ENCODE measurements around the gene TBC1D3. TPM values are rescaled to one million over a fixed set of nuclear protein-coding genes. Genes with fewer than 3 reads are reported as not detected.
"Not testable (repeated sequence)": the region's sequence is repeated elsewhere in the genome, so short reads cannot be mapped to it uniquely, and the experiment has no call there.

Gene TBC1D3
- total RNA-seq: not detected

GRCh38 chr17:38192455-38192854 is at the start of gene TBC1D3:
Gene TBC1D3, minus strand, starts transcription at chr17:38192555. Its CDS starts 1,526 bp downstream, at chr17:38191029.
- DNase-seq; ATAC-seq (ENCODE audit: low read depth); H3K36me3 Mint-ChIP-seq; H3K27ac Mint-ChIP-seq; H3K4me3 Mint-ChIP-seq; H3K27me3 Mint-ChIP-seq; POLR2A ChIA-PET; H3K4me1 Mint-ChIP-seq; H3K9me3 Mint-ChIP-seq: not testable (repeated sequence)

- DNase-seq; H3K27ac Mint-ChIP-seq; H3K9me3 Mint-ChIP-seq; H3K36me3 Mint-ChIP-seq; H3K4me1 Mint-ChIP-seq; H3K4me3 Mint-ChIP-seq; H3K27me3 Mint-ChIP-seq; POLR2A ChIA-PET; ATAC-seq (ENCODE audit: low read depth): not testable (repeated sequence)
These were observed 40.4 kb upstream of the TBC1D3 start for GRCh38 chr17:38232790-38233189.

DNA sequence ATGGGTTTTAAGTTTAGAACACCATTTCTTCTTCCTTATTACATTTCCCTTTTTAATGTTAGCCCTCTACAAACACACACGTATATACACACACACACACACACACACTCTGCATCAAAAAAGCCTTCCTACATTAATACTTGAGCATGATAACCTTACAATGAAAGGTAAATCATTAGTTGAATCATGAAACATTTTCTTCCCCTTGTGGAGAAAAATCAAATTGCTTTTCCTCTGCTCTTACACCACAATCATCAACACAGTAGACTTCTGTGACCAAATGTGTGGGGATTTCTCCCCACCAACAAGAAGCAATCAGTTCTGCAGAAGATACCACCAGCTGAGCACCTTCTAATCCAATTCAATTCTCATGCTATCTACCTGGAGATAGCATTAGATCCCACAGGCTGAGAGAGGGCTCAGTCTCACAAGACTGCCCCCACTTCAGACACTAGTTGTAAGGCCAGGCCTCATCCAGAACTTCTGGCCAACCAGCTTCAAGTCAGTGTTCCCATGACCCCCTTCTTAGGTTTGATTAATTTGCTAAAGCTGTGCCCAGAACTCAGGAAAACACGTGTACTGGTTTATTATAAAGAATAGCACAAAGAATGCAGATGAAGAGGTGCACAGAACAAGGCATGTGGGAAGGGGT is 33.6 kb upstream of the TBC1D3 start:
- H3K4me3 Mint-ChIP-seq; POLR2A ChIA-PET; H3K36me3 Mint-ChIP-seq; H3K27ac Mint-ChIP-seq; H3K9me3 Mint-ChIP-seq; ATAC-seq (ENCODE audit: low read depth); DNase-seq; H3K27me3 Mint-ChIP-seq; H3K4me1 Mint-ChIP-seq: not testable (repeated sequence)

DNA sequence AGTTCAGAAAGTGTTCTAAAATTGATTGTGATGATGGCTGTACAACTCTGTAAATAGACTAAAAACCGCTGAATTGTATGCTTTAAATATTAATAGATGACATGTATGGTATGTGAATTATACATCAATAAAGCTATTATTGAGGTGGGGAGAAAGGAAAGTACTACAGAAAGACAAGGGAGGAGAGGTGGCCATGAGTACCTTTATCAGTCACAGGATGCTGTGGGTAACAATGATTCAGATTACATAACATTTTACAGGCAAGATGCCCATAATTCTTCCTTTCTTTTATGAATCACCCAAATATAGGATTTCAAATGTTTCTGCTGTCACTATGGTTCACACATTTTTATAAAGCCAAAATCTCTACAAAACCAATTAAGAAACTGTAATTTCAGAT is 28.5 kb upstream of the TBC1D3 start:
- H3K27ac Mint-ChIP-seq; H3K4me3 Mint-ChIP-seq; H3K4me1 Mint-ChIP-seq; POLR2A ChIA-PET; ATAC-seq (ENCODE audit: low read depth); H3K27me3 Mint-ChIP-seq; DNase-seq; H3K9me3 Mint-ChIP-seq; H3K36me3 Mint-ChIP-seq: not testable (repeated sequence)

GRCh38 chr17:38200271-38200670 is 7.9 kb upstream of the TBC1D3 start:
- H3K36me3 Mint-ChIP-seq: not testable (repeated sequence)

DNA sequence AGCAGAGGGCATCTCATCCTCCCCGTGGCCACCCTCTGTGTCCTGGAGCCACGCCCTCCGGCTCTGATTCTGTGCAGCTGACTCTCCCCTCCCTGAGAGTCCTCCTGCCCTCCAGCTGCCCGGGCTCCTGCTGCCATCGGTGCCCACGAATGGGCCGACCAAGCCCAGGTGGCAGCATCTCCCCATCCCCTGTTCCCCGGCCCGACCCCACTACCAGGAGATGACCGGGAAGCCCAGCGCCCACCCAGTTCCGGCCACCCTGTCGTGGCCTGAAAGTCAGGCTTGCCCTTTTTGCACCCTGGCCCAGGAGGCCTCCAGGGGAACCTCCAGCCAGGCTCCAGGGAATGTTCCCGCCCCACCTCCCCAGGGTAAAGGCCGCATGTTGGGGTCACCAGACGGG is 57.5 kb downstream of the TBC1D3 start:
- H3K27me3 Mint-ChIP-seq; H3K4me1 Mint-ChIP-seq; ATAC-seq (ENCODE audit: low read depth); H3K9me3 Mint-ChIP-seq; POLR2A ChIA-PET; H3K4me3 Mint-ChIP-seq; H3K27ac Mint-ChIP-seq; H3K36me3 Mint-ChIP-seq; DNase-seq: not testable (repeated sequence)

More at GRCh38 chr17:38200271-38200670, 7.9 kb upstream of the TBC1D3 start:
- H3K27me3 Mint-ChIP-seq; H3K27ac Mint-ChIP-seq; POLR2A ChIA-PET; DNase-seq; H3K9me3 Mint-ChIP-seq; ATAC-seq (ENCODE audit: low read depth); H3K4me3 Mint-ChIP-seq; H3K4me1 Mint-ChIP-seq: not testable (repeated sequence)

Other genes with a start within 250 kb of the TBC1D3 start
- 10 to 100 TPM; 14.0 to 16.8 TPM for gene TBC1D3L, start 203.5 kb downstream of the TBC1D3 start, total RNA-seq
- 1 to 10 TPM; 1.4 to 3.0 TPM for gene TBC1D3D, start 188.6 kb downstream of the TBC1D3 start, total RNA-seq
- 1 to 10 TPM; 5.0 to 5.2 TPM for gene TBC1D3C, start 123.9 kb downstream of the TBC1D3 start, total RNA-seq
- gene TBC1D3E, start 64.6 kb downstream of the TBC1D3 start, total RNA-seq: not detected
- gene MRPL45, start 104.6 kb upstream of the TBC1D3 start, total RNA-seq: 10 to 100 TPM; 21.4 to 22.3 TPM
- gene GPR179, start 151.4 kb upstream of the TBC1D3 start, total RNA-seq: under 1 TPM; 0.06 TPM
- 10 to 100 TPM; 16.4 to 19.0 TPM for gene SOCS7, start 159.3 kb upstream of the TBC1D3 start, total RNA-seq
- under 1 TPM; 0.11 to 0.25 TPM for gene ARHGAP23, start 235.9 kb upstream of the TBC1D3 start, total RNA-seq

Measured in activated naive CD8-positive, alpha-beta T cell treated with anti-CD3 and anti-CD28 coated beads, Interleukin-2, amount 10 ng/mL, durations not matched to agents 7 days and 5 days (primary cell).